ENCODE measurements around the gene SLC25A6.
"Not testable (repeated sequence)": the region's sequence is repeated elsewhere in the genome, so short reads cannot be mapped to it uniquely, and the experiment has no call there.

The SLC25A6 gene

GRCh38 chrX:1389181-1389992 is 2.5 kb downstream of the SLC25A6 start:
- no peak for DNase-seq

- no peak for DNase-seq
These were observed 3.3 kb downstream of the SLC25A6 start for GRCh38 chrX:1388651-1389050.

GRCh38 chrX:1387141-1387776 is 4.7 kb downstream of the SLC25A6 start:
- no peak for DNase-seq

GRCh38 chrX:1386338-1387127 is 5.4 kb downstream of the SLC25A6 start:
- no peak for DNase-seq

GRCh38 chrX:1385253-1386223 is 6.4 kb downstream of the SLC25A6 start:
- DNase-seq, result no peak

GRCh38 chrX:1384658-1385252 is 7.2 kb downstream of the SLC25A6 start:
- no peak for DNase-seq

- DNase-seq, result no peak
These were observed 11.2 kb downstream of the SLC25A6 start for GRCh38 chrX:1380672-1381233.

- DNase-seq, result no peak
These were observed 13.6 kb downstream of the SLC25A6 start for GRCh38 chrX:1378306-1378759.

- DNase-seq, result no peak
These were observed 23.6 kb downstream of the SLC25A6 start for GRCh38 chrX:1368385-1368698.

- not testable (repeated sequence) for DNase-seq
These were observed 25.6 kb downstream of the SLC25A6 start for GRCh38 chrX:1366363-1366762.

GRCh38 chrX:1361910-1362309 is 30.0 kb downstream of the SLC25A6 start:
- no peak for DNase-seq

- no peak for DNase-seq
These were observed 30.6 kb downstream of the SLC25A6 start for GRCh38 chrX:1361275-1361674.

GRCh38 chrX:1360171-1360570 is 31.7 kb downstream of the SLC25A6 start:
- DNase-seq, result no peak

- DNase-seq, result no peak
These were observed 32.4 kb downstream of the SLC25A6 start for GRCh38 chrX:1359477-1359873.

- DNase-seq, result no peak
These were observed 33.0 kb downstream of the SLC25A6 start for GRCh38 chrX:1358793-1359476.

GRCh38 chrX:1357993-1358392 is 33.9 kb downstream of the SLC25A6 start:
- DNase-seq, result no peak

GRCh38 chrX:1355131-1356046 is 36.5 kb downstream of the SLC25A6 start:
- DNase-seq, result no peak

GRCh38 chrX:1354036-1355019 is 37.6 kb downstream of the SLC25A6 start:
- no peak for DNase-seq

Data from DMS 273 treated with DMSO at 0.1 percent for 48 hours (cell line).